ENCODE data around the gene RBM23. TPM values are rescaled to one million over a fixed set of nuclear protein-coding genes. Genes with fewer than 3 reads are reported as not detected.
A peak's percentile ranks its signal among the peaks of the same experiment; 100 is the strongest.

The RBM23 gene
- polyA plus RNA-seq, 1 donor (not counting 4 experiments of a cell fraction or from before 2014, with no cell fraction given) = 50.8 TPM

GRCh38 chr14:22923746-22924145 lies 4.8 kb upstream of the RBM23 start:
- Histone ChIP-seq H3K4me3 (ENCODE audit: control insufficient read depth in 2 of 3, extremely low read depth in 1 of 3, insufficient read depth in 2 of 3, low read depth in 1 of 3, low read length in 3 of 3) (no peak overlapping the region), H3K79me2 (ENCODE audit: control insufficient read depth, insufficient read depth, low read length) (peaks cover 30% of the 10 kb centered on the region), H4K20me1 (ENCODE audit: control insufficient read depth, extremely low read depth, insufficient read depth, low read length) (no peaks in the 10 kb centered on the region), H3K9me1 (ENCODE audit: control insufficient read depth, extremely low read depth, insufficient read depth, low read length) (peaks cover 2% of the 10 kb centered on the region), H3K27ac (ENCODE audit: control insufficient read depth, insufficient read depth, low read length) (no peak overlapping the region), H3K36me3 (ENCODE audit: control insufficient read depth in 2 of 2, extremely low read depth in 1 of 2, insufficient read depth in 2 of 2, low read length in 2 of 2) (peaks cover 29 to 55% of the 10 kb centered on the region in 2 experiments), H3K27me3 (ENCODE audit: control insufficient read depth, extremely low read depth, insufficient read depth, low read length) (no peaks in the 10 kb centered on the region), H3K9me3 (ENCODE audit: control insufficient read depth, low read depth, low read length) (no peaks in the 10 kb centered on the region), H2AFZ (ENCODE audit: control insufficient read depth, low read length) (no peak overlapping the region), H3K4me1 (ENCODE audit: control insufficient read depth, extremely low read depth, insufficient read depth, low read length) (peaks cover 60% of the 10 kb centered on the region), H3K9ac (ENCODE audit: control insufficient read depth, extremely low read depth, insufficient read depth, low read length) (no peak overlapping the region), H3K4me2 (ENCODE audit: control insufficient read depth, extremely low read depth, insufficient read depth, low read depth, low read length) (no peak overlapping the region)
- no peak for TF ChIP-seq CTCF (optimal IDR thresholded peaks at IDR 0.05 in 1 of 3, IDR thresholded peaks at IDR 0.05 in 1 of 3, conservative IDR thresholded peaks at IDR 0.05 in 1 of 3; ENCODE audit: extremely low read depth in 1 of 3, insufficient read depth in 2 of 3, low read length in 3 of 3)
- TF ChIP-seq EZH2 (IDR thresholded peaks at IDR 0.05; ENCODE audit: low read length) = no peak
- DNase-seq (ENCODE audit: low read depth, low spot score) = no peak
- dilution Hi-C loops (cut with MboI; ENCODE audit: extremely low pct_ligation_motif_present, low sequenced_read_pairs) = no loop called here
- FAIRE-seq = no peak

- Histone ChIP-seq H3K9ac (ENCODE audit: control insufficient read depth, extremely low read depth, insufficient read depth, low read length) (no peak overlapping the region), H3K27me3 (ENCODE audit: control insufficient read depth, extremely low read depth, insufficient read depth, low read length) (no peaks in the 10 kb centered on the region), H3K4me3 (ENCODE audit: control insufficient read depth in 2 of 3, extremely low read depth in 1 of 3, insufficient read depth in 2 of 3, low read depth in 1 of 3, low read length in 3 of 3) (no peak overlapping the region), H3K4me2 (ENCODE audit: control insufficient read depth, extremely low read depth, insufficient read depth, low read depth, low read length) (peak overlapping the region; percentile 33), H3K9me1 (ENCODE audit: control insufficient read depth, extremely low read depth, insufficient read depth, low read length) (peaks cover 2% of the 10 kb centered on the region), H3K27ac (ENCODE audit: control insufficient read depth, insufficient read depth, low read length) (peak overlapping the region; percentile 16), H3K79me2 (ENCODE audit: control insufficient read depth, insufficient read depth, low read length) (peaks cover 29% of the 10 kb centered on the region), H3K9me3 (ENCODE audit: control insufficient read depth, low read depth, low read length) (no peaks in the 10 kb centered on the region), H2AFZ (ENCODE audit: control insufficient read depth, low read length) (no peak overlapping the region), H3K36me3 (ENCODE audit: control insufficient read depth in 2 of 2, extremely low read depth in 1 of 2, insufficient read depth in 2 of 2, low read length in 2 of 2) (peaks cover 27 to 54% of the 10 kb centered on the region in 2 experiments), H3K4me1 (ENCODE audit: control insufficient read depth, extremely low read depth, insufficient read depth, low read length) (peaks cover 55% of the 10 kb centered on the region), H4K20me1 (ENCODE audit: control insufficient read depth, extremely low read depth, insufficient read depth, low read length) (no peaks in the 10 kb centered on the region)
- FAIRE-seq (no peak), DNase-seq (ENCODE audit: low read depth, low spot score) (no peak)
- no peak for TF ChIP-seq EZH2 (IDR thresholded peaks at IDR 0.05; ENCODE audit: low read length)
- no peak for TF ChIP-seq CTCF (optimal IDR thresholded peaks at IDR 0.05 in 1 of 3, IDR thresholded peaks at IDR 0.05 in 1 of 3, conservative IDR thresholded peaks at IDR 0.05 in 1 of 3; ENCODE audit: extremely low read depth in 1 of 3, insufficient read depth in 2 of 3, low read length in 3 of 3)
- dilution Hi-C loops (cut with MboI; ENCODE audit: extremely low pct_ligation_motif_present, low sequenced_read_pairs) = no loop called here
Measured at GRCh38 chr14:22922294-22922693, 3.3 kb upstream of the RBM23 start.
